GM19372 (cell line): ENCODE measurements around the gene FBXO33.
A peak's percentile ranks its signal among the peaks of the same experiment; 100 is the strongest.

ENCODE experiments used
- ATAC-seq: cut with Tn5 transposase; IDR thresholded peaks from one replicate; pipeline ENCODE4 v1.9.1; 2021; ENCODE audit warnings: mild to moderate bottlenecking, low read depth, moderate library complexity; ENCODE audit not compliant: unreplicated experiment

The FBXO33 gene, protein sequence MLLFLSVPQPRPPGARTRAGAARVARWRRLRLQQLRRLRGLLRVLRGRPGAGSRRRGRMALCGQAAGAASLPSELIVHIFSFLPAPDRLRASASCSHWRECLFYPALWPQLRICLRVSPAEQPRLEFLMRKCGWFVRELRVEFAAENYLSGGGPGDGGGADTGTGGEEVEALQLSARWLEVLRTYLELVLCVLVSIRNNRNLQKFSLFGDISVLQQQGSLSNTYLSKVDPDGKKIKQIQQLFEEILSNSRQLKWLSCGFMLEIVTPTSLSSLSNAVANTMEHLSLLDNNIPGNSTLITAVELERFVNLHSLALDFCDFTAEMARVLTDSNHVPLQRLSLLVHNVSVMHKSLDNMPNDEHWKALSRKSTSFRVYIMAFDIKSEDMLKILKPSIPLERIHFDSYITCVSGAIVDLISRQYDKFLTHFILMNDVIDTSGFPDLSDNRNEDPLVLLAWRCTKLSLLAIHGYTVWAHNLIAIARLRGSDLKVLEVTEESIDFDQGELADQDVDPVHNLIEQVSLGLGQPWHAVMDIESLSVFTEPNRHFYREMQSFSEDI

DNA sequence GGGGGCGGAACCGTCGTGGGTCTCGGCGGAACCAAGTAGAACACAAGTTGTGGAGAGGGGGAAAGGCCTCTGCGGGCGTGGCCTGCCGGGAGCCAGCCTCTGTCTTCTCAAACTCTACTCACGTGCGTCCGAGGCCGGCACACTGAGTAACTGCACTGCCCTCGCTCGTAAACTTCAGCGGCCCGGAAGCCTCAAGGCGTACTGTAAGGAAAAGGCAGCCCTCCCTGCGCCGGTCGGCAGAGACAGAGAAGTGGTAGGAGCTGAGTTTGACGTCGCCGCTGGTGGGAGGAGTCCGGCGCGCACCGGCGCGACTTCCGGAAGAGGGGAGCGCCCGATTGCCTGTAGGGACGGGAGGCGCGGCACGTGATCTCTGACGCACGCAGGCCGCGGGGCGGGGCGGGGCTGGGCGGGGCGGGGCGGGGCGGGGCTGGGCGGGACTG lies at the start of gene FBXO33:
FBXO33 (minus strand) TSS at position 255 of the 440 bp plus-strand sequence. CDS start 271 bp downstream, outside the sequence.
- ATAC-seq: peak; percentile 74

DNA sequence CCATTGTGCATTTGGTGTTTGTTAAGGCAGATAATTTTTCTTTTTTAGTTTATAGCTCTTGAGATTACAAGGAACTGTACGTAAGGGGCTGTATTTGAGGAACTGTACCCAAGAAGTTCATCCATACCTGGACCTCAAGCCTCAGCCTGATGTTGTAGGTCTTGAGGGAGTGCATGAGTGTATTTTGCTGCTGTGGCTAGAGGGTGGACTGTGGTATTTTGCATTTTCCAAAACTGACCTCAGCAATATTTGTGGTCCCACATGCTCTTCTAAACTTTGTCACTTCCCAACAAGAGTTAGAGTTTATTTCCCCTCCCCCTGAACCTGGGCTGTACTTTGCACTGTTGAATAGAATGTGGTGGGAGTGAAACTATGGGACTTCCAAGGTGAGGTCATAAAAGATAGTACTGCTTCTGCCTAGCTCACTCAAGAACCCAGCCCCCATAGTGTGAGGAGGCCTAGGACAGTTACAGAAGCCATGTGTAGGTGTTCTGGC lies 42.2 kb upstream of the FBXO33 start:
- peak; percentile 82 for ATAC-seq

DNA sequence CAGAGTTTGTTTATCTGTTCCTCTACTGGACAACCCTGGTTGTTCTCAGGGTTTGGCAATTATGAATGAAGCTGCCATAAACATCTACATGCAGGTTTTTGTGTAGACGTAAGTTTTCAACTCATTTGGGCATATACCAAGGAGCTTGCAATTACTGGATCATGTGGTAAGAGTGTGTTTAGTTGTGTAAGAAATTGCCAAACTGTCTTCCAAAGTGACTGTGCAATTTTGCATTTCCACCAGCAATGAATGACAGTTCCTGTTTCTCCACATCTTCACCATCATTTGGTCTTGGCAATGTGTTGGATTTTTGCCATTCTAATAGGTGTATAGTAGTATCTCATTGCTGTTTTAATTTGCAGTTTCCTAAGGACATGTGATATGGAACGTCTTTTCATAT lies 39.8 kb upstream of the FBXO33 start:
- no peak for ATAC-seq

DNA sequence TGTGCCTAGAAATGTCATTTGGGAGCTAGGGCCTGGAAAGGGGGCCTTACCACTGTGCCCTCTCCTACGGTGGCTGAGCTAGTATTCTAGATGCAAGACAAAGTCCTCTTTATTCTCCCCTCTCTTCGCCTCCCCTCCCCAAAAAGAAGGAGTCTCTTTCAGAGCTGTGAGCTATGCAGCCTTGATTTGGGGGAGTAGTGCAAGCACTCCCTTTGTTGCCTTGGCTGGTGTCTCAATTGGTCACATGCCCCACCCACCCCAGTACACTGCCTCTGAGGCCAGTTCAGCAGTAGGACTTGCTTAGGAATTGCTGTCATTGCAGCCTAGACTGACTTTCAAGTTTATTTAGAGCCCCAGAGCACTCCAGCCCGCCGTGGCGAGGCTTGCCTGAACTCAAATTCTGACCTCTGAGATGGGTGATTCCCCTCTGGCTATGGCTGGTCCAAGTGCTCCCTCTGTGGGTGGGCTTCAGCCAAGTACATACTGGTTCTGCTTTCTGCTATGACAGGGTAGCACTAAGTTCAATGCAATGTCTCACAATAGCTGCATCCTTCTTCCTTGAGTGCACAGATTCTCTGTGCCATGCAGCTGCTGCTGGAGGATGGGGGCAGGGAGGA lies 37.0 kb upstream of the FBXO33 start:
- peak; percentile 94 for ATAC-seq

DNA sequence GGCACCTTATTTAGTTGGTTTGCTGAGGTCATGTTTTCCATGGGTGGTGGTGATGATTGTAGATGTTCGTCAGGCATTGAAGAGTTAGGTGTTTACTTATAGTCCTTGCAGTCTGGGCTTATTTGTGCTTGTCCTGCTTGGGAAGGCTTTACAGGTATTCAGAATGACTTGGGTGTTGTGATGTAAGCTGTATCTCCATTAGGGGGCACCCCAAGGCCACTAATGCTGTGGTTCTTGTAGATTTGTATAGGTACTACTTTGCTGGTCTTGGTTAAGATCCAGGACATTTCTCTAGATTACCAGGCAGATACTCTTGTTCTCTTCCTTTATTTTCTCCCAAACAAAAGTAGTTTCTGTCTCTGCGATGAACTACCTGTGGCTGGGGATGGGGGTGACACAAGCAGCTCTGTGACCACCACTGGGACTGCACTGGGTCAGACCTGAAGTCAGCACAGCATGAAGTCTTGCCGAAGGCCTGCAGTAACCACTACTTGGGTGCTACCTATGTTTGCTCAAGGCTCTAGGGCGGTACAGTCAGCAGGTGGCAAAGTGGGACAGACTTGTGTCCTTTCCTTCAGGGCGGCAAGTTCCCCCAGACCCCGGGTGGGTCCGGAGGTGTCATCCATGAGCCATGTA lies 35.8 kb upstream of the FBXO33 start:
- ATAC-seq: peak; percentile 55

DNA sequence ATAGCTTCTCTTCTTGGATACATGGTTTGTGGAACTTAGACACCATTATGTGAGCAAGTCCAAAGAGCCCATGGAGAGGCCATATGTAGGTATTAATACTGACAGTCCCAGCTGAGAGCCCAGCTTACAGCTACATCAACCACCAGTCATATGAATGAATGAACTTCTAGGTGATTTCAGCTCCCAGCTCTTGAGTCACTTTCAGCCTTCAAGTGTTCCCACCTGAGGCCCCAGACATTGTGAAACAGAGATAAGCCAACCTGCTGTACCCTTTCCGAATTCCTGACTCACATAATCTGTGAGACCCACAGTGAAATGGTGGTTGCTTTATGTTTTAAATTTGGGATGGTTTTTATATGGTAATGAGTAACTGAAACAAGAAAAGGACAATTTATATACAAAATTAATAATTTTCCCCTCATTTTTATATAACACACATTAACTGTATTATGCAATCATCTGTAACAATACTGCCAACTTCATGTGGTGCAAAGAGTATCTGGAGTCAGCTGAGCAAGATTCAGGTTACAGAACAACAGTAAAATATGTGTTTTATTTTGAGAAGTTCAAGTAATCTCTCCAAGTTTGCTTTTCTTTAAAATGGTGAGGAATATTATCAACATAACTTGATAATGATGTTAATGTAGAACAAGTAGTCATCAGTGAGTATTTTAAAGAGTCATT lies 27.7 kb upstream of the FBXO33 start:
- ATAC-seq: no peak

DNA sequence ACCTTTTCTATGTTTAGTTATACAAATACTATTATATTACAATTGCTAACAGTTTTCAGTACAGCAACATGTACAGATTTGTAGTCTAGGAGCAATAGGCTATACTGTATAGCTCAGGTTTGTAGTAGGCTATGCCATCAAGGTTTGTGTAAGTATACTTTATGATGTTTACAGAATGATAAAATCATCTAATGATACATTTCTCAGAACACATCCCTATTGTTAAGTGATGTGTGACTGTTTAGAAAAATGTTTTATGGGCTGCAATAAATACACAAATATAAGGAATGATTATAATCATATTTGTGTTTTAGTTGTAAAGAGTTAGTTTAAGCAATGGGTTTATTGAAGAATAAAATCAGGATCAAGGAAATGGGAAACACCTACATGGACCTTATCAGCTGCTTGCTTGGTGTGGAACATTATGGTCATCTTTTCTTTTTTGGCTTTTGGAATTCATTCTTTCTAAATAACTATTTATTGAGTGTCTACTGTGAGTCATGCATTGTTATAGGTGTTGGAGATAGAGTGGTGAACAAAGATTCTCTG lies 24.5 kb upstream of the FBXO33 start:
- ATAC-seq: no peak

DNA sequence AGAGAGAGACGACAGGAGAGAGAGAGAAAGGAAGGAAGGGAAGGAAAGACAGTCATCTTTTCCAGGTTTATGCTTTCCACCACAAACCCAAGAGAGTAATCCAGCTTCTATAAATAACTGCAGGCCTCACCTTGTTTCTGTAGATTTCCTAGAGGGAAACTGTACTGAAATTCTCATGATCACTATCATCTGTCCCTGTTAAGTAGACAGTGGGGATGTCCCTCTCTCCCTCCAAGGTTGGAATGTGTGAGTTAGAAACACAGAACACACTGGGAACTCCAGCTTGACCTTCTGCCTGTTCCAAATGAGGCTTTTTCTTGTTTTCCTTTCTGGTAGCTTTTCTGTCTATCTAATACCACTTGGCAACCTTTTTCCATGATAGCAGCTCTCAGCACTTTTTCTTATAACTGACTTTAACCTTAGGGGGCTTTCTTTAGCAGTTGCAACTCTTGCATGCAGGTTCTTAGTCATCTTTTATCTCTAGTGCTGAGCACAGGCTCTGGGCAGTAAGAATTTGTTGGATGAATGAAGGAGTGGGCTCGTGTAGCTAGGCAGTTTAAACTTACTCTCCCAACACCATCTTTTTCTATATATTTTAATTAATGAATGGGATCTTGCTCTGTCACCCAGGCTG lies 22.8 kb upstream of the FBXO33 start:
- no peak for ATAC-seq

DNA sequence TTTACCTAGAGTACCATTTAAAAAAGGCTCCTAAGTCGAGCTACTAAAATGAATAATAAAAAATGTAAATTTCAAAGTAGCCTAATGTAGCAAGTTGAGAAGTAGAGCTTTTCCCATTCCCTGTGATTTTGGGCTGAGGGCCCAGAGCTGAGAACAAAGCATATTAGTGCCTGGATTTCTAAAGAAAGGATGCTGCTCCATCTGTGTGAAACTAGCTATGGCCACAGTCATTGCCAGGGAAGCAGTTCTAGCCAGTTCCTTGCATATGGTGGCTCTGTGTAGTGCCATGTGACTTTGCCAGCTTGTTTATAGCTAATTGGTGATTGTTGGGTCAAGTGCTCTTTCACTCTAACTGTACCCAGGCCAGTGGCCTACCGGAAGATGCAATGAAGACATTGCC lies 20.4 kb upstream of the FBXO33 start:
- ATAC-seq: no peak

DNA sequence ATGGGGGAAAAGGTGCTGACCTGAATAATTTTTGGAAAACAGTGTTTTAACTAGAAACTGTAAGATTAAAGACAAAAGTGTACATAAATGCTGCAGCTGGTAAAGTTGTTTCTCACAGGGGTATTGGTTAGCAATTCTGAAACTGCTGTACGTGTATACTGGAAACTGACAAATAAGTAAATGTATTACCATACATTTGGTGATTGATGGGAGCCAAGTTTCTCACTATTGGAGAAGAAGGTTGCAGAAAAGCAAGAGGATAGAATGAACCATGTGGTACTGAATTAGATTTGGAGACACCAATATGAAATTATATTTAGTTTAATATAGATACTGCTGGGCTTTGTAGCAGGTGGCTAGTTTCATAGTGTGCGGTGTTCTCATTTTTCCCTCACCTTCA lies 19.6 kb upstream of the FBXO33 start:
- no peak for ATAC-seq

DNA sequence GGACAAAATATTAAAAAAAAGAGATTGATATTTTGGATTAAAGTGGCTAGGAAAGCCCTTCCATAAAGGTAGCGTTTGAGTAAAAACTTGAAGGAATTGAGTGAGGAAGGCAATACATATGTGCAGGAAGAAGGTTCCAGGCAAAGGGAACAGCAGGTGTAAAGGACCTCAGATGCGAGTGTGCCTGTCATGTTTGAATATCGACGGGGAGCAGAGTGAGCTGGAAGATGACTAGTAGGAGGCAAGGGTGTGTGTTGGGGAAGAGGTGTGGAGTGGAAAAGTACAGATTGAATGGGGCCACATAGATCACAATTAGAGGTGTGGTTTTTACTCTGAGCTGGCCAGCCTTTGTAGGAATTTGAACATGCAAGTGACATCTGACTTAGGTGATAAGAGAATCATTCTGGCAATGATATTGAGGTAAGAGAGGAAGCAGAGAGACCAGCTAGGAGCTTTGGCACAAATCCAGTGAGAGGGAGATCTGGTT lies 15.0 kb upstream of the FBXO33 start:
- no peak for ATAC-seq

DNA sequence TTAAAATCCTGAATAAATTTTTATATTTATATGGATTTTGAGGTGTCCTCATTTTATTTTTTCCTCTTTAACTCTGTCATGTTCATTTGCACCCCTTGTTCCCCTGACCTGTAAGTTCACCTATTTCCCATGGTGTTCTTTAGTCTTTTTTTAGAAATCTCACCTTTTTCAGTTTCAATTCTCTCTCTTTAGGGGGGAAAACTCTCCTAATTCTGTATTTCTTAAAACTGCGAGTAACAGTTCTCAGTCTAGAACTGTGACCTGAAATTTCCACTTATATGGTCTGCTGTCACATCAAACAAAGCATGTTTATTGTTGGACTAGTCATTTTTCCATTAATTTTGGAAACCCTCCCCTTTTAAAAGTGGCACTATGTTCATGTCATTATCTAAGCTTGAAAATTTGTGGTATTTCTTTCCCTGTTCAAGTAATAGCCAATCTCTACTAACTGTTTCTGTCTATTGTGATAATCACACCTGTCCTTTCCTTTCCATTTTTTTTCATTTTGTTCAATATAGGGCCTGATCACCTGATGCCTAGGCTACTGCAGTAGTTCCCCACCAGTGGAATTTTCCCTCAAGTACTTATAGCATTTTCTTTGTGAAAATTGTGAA lies 14.0 kb upstream of the FBXO33 start:
- ATAC-seq: peak; percentile 57

DNA sequence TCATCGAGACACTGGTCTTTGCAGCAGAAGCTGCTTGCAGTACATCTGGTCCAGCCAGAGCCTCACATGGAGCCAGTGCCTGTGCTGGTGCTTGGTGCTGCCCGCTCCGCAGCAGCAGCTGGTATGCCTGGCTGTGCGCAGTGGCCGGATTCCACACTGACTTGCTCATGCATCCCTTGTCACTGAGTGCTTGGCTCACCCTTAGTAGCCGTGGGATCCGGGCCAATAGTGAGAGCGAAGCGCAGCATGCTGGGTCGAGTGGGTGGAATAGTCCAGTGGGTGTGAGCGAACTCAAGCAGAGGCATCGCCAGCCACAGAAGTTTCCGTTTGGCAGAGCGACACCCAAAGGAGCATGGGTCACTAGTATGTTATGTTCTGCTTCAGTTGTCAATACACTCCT lies 10.1 kb upstream of the FBXO33 start:
- no peak for ATAC-seq

DNA sequence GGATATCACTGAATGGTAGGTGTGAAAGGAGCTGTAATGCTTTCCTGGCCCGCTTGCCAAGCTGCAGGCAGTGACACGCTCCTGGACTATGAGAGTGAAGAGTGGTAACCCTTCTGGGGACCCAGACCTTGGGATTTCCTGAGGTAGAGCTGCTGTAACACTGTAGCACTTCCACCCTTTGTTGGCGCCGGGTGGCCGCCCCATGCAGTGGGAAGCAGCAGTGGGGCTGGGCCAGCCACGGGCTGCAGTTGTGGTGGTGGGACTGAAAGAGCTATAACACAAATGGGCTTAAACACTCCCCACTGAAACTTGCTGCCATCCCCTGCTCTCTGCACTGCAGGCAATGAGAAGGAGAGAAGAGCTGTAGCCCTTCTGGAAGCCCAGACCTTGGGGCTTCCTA lies 9.6 kb upstream of the FBXO33 start:
- no peak for ATAC-seq

DNA sequence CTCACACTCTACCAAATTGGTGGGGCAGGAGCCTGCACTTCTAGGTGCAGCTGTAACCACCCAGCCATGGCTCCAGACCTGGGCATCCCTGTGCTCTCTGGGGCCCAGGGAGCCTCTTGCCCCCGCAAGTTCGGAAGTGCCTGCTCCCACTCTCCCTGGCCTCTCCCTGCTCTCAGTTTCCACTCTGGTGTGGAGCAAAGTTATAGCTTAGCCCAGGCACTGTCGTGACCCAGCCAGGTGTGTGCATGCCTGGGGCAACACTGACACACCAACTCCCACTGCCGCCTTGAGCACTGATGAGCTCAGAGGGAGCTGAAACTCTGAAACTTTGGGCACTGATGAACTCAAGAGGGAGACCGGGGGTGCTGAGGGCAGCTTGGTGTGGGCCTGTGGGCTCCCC lies 8.7 kb upstream of the FBXO33 start:
- ATAC-seq: no peak

DNA sequence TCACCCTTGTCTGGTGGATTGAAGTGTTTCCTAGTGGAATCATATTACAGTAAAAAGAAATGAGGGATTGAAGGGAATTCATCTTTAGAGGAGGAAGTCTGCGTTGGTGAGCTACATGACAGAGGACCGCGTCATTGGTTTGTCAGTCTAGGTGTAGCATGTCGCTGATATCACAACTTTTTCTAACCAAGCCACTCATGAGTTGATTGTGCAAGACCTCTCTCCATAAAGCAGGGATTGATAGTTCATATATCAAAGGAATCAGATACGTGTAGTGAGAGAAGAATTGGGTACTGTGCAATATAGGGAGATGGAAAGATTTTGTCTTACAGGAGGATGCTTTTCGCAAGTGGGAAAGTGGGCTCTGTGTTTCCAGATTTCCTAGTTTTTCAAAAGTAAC lies 3.0 kb upstream of the FBXO33 start:
- no peak for ATAC-seq

DNA sequence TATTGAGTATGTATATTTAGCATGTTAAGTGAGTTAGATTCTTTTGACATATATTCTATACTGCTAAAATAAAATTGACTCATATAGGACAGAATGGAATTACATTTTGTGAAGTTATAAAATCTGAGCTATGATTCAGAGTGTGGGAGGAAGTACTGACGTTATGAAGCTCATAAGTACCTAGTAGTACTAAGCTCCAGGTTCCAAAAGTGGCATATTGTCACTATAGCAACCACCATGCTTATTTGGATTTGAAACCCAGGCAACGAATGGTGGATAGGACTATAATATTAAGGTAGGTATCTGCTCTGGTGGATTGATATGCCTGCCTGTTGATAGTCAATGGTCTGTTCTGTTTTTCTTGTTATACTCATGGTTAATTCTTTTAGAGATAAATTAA lies 2.2 kb upstream of the FBXO33 start:
- no peak for ATAC-seq

DNA sequence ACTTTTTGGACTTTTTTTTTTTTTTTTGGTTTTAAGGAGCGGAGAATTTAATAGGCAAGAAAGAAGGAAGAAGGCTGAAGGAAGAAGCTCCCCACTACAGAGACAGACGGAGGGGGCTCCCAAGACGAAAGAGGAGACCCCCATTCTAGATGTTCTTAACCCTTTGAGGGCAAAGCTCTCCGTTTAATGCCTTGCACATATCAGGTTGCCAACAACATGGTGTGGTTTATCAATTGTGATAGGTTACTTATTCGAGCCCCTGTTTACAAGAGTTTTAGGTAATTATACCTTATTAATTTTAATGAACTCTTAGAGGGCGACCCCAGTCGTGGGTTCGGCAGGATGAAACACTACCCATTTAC lies 1.2 kb upstream of the FBXO33 start:
- no peak for ATAC-seq
